Cardiac muscle cell (in vitro differentiated cells and primary cell): ENCODE results near the gene CPZ. TPM values are rescaled to one million over a fixed set of nuclear protein-coding genes. Genes with fewer than 3 reads are reported as not detected.

ENCODE experiments used
- DNase-seq, 2 donors: peaks; one replicate each; pipeline versions ENCODE4 v3.0.0 to v3.0.0-alpha.2; 2010 to 2017; ENCODE audit warnings: low read depth in 1 of 2, low spot score in 1 of 2
- H3K27ac ChIP-seq: fragments of 200-600 bp; sonication (generic); 2 replicates; pipeline ENCODE4 v1.5.1; 2016
- H3K27me3 ChIP-seq: fragments of 200-600 bp; sonication (generic); 2 replicates; pipeline ENCODE4 v1.6.0; 2016; ENCODE audit warnings: control low read depth
- H3K36me3 ChIP-seq: fragments of 200-600 bp; sonication (generic); 2 replicates; pipeline ENCODE4 v1.5.1; 2016; ENCODE audit warnings: control low read depth
- H3K4me1 ChIP-seq: fragments of 200-600 bp; sonication (generic); 2 replicates; pipeline ENCODE4 v1.8.1; 2017; ENCODE audit warnings: low read depth, mild to moderate bottlenecking, mixed run types
- H3K4me3 ChIP-seq: fragments of 200-600 bp; sonication (generic); 2 replicates; pipeline ENCODE4 v1.5.1; 2016; ENCODE audit warnings: mild to moderate bottlenecking
- H3K9me3 ChIP-seq: fragments of 200-600 bp; sonication (generic); 2 replicates; pipeline ENCODE4 v1.5.1; 2017; ENCODE audit warnings: low read depth, mild to moderate bottlenecking, control low read depth
- polyA plus RNA-seq: library from polyadenylated mRNA; unstranded; fragments of >200 nt; fragmentation: Nextera tagmentation; extraction: Ambion mirVana; gene quantifications from 2 replicates; pipeline ENCODE4 v1.2.1, GENCODE V29; 2016
- total RNA-seq: library from RNA; depleted of rRNA; stranded (reverse); fragments of >200 nt; gene quantifications from 2 replicates; pipeline ENCODE4 v1.2.3, GENCODE V29; 2016
- TF ChIP-seq, protein P1 (sequence below): IDR thresholded peaks from 2 replicates; pipeline ENCODE4 v1.5.1; 2012; ENCODE audit warnings: low read depth, mild to moderate bottlenecking, low read length

CPZ gene
- total and polyA plus RNA-seq, 2 experiments from 2014 or later: 4.7 to 12.0 TPM

GRCh38 chr4:8602686-8603430, 10.3 kb downstream of the CPZ start:
- no peaks in the 10 kb centered on the region for H3K27me3 ChIP-seq
- no peak overlapping the region for H3K27ac ChIP-seq
- H3K36me3 ChIP-seq: no peaks in the 10 kb centered on the region
- no peak overlapping the region for H3K4me3 ChIP-seq
- no peak for DNase-seq
- TF ChIP-seq, protein P1, sequence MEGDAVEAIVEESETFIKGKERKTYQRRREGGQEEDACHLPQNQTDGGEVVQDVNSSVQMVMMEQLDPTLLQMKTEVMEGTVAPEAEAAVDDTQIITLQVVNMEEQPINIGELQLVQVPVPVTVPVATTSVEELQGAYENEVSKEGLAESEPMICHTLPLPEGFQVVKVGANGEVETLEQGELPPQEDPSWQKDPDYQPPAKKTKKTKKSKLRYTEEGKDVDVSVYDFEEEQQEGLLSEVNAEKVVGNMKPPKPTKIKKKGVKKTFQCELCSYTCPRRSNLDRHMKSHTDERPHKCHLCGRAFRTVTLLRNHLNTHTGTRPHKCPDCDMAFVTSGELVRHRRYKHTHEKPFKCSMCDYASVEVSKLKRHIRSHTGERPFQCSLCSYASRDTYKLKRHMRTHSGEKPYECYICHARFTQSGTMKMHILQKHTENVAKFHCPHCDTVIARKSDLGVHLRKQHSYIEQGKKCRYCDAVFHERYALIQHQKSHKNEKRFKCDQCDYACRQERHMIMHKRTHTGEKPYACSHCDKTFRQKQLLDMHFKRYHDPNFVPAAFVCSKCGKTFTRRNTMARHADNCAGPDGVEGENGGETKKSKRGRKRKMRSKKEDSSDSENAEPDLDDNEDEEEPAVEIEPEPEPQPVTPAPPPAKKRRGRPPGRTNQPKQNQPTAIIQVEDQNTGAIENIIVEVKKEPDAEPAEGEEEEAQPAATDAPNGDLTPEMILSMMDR: no peak
- no peaks in the 10 kb centered on the region for H3K4me1 ChIP-seq
- H3K9me3 ChIP-seq: no peaks in the 10 kb centered on the region

GRCh38 chr4:8603931-8604330, 11.4 kb downstream of the CPZ start:
- no peak for DNase-seq
- H3K36me3 ChIP-seq: no peaks in the 10 kb centered on the region
- no peak overlapping the region for H3K27ac ChIP-seq
- H3K9me3 ChIP-seq: no peaks in the 10 kb centered on the region
- no peaks in the 10 kb centered on the region for H3K27me3 ChIP-seq
- H3K4me1 ChIP-seq: no peaks in the 10 kb centered on the region
- H3K4me3 ChIP-seq: no peak overlapping the region
- TF ChIP-seq, protein P1: no peak

GRCh38 chr4:8605289-8605688, 12.7 kb downstream of the CPZ start:
- no peaks in the 10 kb centered on the region for H3K4me1 ChIP-seq
- TF ChIP-seq, protein P1: no peak
- no peak for DNase-seq
- no peaks in the 10 kb centered on the region for H3K27me3 ChIP-seq
- no peaks in the 10 kb centered on the region for H3K9me3 ChIP-seq
- no peaks in the 10 kb centered on the region for H3K36me3 ChIP-seq
- H3K27ac ChIP-seq: no peak overlapping the region
- H3K4me3 ChIP-seq: no peak overlapping the region

DNA sequence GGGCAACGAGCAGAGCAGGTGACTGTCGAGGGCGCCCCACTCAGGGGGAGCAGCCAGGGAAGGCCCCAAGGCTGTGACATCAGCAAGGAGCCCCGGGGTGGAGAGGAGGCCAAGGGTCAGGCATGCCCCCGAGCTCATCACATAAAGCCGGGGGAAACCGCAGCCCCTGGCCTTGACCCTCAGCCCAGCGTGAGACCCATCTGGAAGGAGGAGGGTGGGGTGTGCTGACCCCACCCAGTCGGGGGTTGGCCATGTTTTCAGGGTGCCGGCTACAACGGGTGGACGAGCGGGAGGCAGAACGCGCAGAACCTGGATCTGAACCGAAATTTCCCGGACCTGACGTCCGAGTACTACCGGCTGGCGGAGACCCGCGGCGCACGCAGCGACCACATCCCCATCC, 13.9 kb downstream of the CPZ start:
- H3K9me3 ChIP-seq: no peaks in the 10 kb centered on the region
- H3K27me3 ChIP-seq: no peaks in the 10 kb centered on the region
- TF ChIP-seq, protein P1: no peak
- H3K36me3 ChIP-seq: no peaks in the 10 kb centered on the region
- no peak overlapping the region for H3K27ac ChIP-seq
- H3K4me1 ChIP-seq: no peaks in the 10 kb centered on the region
- no peak for DNase-seq
- no peak overlapping the region for H3K4me3 ChIP-seq

DNA sequence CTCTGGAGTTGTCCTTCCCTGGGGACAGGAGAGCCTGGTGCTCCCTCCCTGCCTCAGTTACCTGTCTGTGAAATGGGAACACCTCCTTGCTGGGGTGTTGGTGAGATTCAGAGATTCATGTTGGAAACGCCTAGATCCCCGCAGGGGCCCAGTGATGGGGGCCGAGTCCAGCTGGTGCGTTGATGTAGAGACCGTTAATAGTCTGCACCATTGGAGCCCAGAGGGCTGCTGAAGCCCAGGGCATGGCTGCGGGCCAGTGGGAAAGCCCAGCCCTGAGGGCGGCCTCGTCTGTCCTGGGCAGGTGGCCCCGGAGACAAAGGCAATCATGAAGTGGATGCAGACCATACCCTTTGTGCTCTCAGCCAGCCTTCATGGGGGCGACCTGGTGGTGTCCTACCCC, 14.4 kb downstream of the CPZ start:
- Histone ChIP-seq H3K36me3 (no peaks in the 10 kb centered on the region), H3K4me3 (no peak overlapping the region), H3K9me3 (no peaks in the 10 kb centered on the region), H3K27ac (no peak overlapping the region), H3K27me3 (no peaks in the 10 kb centered on the region), H3K4me1 (no peaks in the 10 kb centered on the region)
- no peak for DNase-seq
- TF ChIP-seq, protein P1: no peak
